GM21576 (cell line): ENCODE measurements around the gene DDIT3.

Experiments
- ATAC-seq: cut with Tn5 transposase; IDR thresholded peaks from one replicate; pipeline ENCODE4 v1.9.1; 2021; ENCODE audit warnings: mild to moderate bottlenecking, moderate library complexity; ENCODE audit not compliant: unreplicated experiment

DDIT3 gene

GRCh38 chr12:57487597-57488401 lies 32.5 kb downstream of the DDIT3 start, which contains the start of gene MARS1:
Gene MARS1, plus strand, starts transcription at chr12:57488068. Its CDS starts 23 bp downstream, at chr12:57488091.
- ATAC-seq = peak; percentile 96

- no peak for ATAC-seq
Measured at GRCh38 chr12:57487055-57487596, 33.2 kb downstream of the DDIT3 start.

GRCh38 chr12:57485695-57486094 lies 34.6 kb downstream of the DDIT3 start:
- ATAC-seq = no peak

- no peak for ATAC-seq
Measured at GRCh38 chr12:57483466-57483865, 36.8 kb downstream of the DDIT3 start.

GRCh38 chr12:57481671-57482070 lies 38.6 kb downstream of the DDIT3 start:
- ATAC-seq = no peak

GRCh38 chr12:57479376-57480115 lies 40.8 kb downstream of the DDIT3 start, which contains the start of gene ARHGAP9:
Gene ARHGAP9, minus strand, starts transcription at chr12:57479866. Its CDS starts 460 bp downstream, at chr12:57479406.
- no peak for ATAC-seq

- ATAC-seq = no peak
Measured at GRCh38 chr12:57479043-57479375, 41.3 kb downstream of the DDIT3 start.

GRCh38 chr12:57477710-57478681 lies 42.3 kb downstream of the DDIT3 start:
- peak; percentile 43 for ATAC-seq

GRCh38 chr12:57476993-57477709 lies 43.2 kb downstream of the DDIT3 start:
- ATAC-seq = no peak

- peak; percentile 34 for ATAC-seq
Measured at GRCh38 chr12:57476162-57476992, 43.9 kb downstream of the DDIT3 start.

GRCh38 chr12:57475271-57476161 lies 44.8 kb downstream of the DDIT3 start:
- no peak for ATAC-seq

- no peak for ATAC-seq
Measured at GRCh38 chr12:57474862-57475261, 45.5 kb downstream of the DDIT3 start.

- ATAC-seq = no peak
Measured at GRCh38 chr12:57474430-57474829, 45.9 kb downstream of the DDIT3 start.

- ATAC-seq = no peak
Measured at GRCh38 chr12:57473886-57474285, 46.4 kb downstream of the DDIT3 start.

- no peak for ATAC-seq
Measured at GRCh38 chr12:57473392-57473791, 46.9 kb downstream of the DDIT3 start.

- ATAC-seq = no peak
Measured at GRCh38 chr12:57472391-57472790, 47.9 kb downstream of the DDIT3 start.

GRCh38 chr12:57471661-57472060 lies 48.7 kb downstream of the DDIT3 start:
- ATAC-seq = no peak
